HepG2 (cell line): ENCODE data around the gene PCGF3. TPM values are rescaled to one million over a fixed set of nuclear protein-coding genes. Genes with fewer than 3 reads are reported as not detected.

Experiments
- ATAC-seq: fragments of 200-7000 bp; cut with Tn5 transposase; 3 replicates; pipeline ENCODE4 v1.9.1; 2020; ENCODE audit warnings: mild to moderate bottlenecking, moderate library complexity
- BruUV-seq: library from RNA; stranded (reverse); fragments of 400-500 nt; replicated peaks from 2 replicates; lab custom pipeline; 2021; lab: Mats Ljungman, UMichigan
- CTCF ChIA-PET: fragments of 300-600 bp; formaldehyde crosslinking; extraction: SDS; loops from one replicate; lab custom pipeline; 2021; ENCODE audit warnings: low total read pairs, inconsistent platforms, low intra/inter-chr PET ratio; lab: Yijun Ruan, JAX
- POLR2A ChIA-PET: fragments of 350-600 bp; sonication (Branson Sonifier 250); formaldehyde crosslinking; loops from one replicate; lab custom pipeline; 2020; ENCODE audit warnings: antibody characterized with exemption, inconsistent platforms; lab: Yijun Ruan, JAX
- DNase-seq: peaks from one replicate; pipeline ENCODE4 v3.0.0-alpha.2; 2015; ENCODE audit warnings: low spot score
- FAIRE-seq: peaks from 3 replicates; lab custom pipeline; 2011; peaks lifted over from hg19 to GRCh38; lab: Jason Lieb, UNC
- H2AFZ ChIP-seq: one replicate; pipeline ENCODE4 v1.6.1; 2011; ENCODE audit warnings: low read length, inconsistent platforms
- H3K27ac ChIP-seq: fragments of 300-600 bp; 3 replicates; pipeline ENCODE4 v1.8.0; 2011; ENCODE audit warnings: mixed run types, mild to moderate bottlenecking, mixed read lengths, low read length, inconsistent platforms; ENCODE audit not compliant: insufficient read depth; ENCODE audit errors: extremely low read length
- H3K27me3 ChIP-seq, 2 experiments: fragments of 200-600 bp in 1 of 2; 2 replicates in 1 of 2; 3 replicates in 1 of 2; pipeline versions ENCODE4 v1.6.0 to v1.8.0; 2011; ENCODE audit warnings: low read length in 2 of 2, mild to moderate bottlenecking in 2 of 2, moderate library complexity in 2 of 2, inconsistent platforms in 1 of 2; ENCODE audit not compliant: insufficient read depth in 2 of 2, control insufficient read depth in 1 of 2
- H3K36me3 ChIP-seq, 2 experiments: fragments of 200-600 bp in 1 of 2; replicated peaks in 1 of 2; 2 replicates in 1 of 2; 3 replicates in 1 of 2; pipeline versions ENCODE4 v1.5.1 to v1.8.0; 2011; ENCODE audit warnings: low read length in 2 of 2, inconsistent platforms in 1 of 2; ENCODE audit not compliant: insufficient read depth in 2 of 2, control insufficient read depth in 1 of 2
- H3K4me1 ChIP-seq: 2 replicates; pipeline ENCODE4 v1.5.1; 2012; ENCODE audit warnings: low read length, inconsistent platforms; ENCODE audit not compliant: insufficient read depth
- H3K4me2 ChIP-seq: 2 replicates; pipeline ENCODE4 v1.6.0; 2011; ENCODE audit warnings: low read depth, low read length, inconsistent platforms
- H3K4me3 ChIP-seq, 3 experiments: fragments of 200-600 bp in 1 of 3; sonication (generic), shearing (Covaris generic) in 1 of 3; replicated peaks in 1 of 3; 2 replicates each; pipeline ENCODE4 v1.5.1; 2011 to 2016; ENCODE audit warnings: low read length in 3 of 3, inconsistent platforms in 2 of 3, low read depth in 2 of 3, mild to moderate bottlenecking in 2 of 3, control low read depth in 1 of 3, mixed read lengths in 1 of 3; ENCODE audit not compliant: insufficient read depth in 1 of 3
- H3K79me2 ChIP-seq: one replicate; pipeline ENCODE4 v1.6.1; 2011; ENCODE audit warnings: low read length, inconsistent platforms; ENCODE audit not compliant: insufficient read depth
- H3K9ac ChIP-seq: 2 replicates; pipeline ENCODE4 v1.6.0; 2011; ENCODE audit warnings: mild to moderate bottlenecking, low read depth, low read length, inconsistent platforms; ENCODE audit not compliant: insufficient read depth
- H3K9me3 ChIP-seq: 2 replicates; pipeline ENCODE4 v1.5.1; 2012; ENCODE audit warnings: mild to moderate bottlenecking, low read length
- H4K20me1 ChIP-seq: 2 replicates; pipeline ENCODE4 v1.6.0; 2011; ENCODE audit warnings: inconsistent platforms, mild to moderate bottlenecking, low read length, moderate library complexity; ENCODE audit not compliant: insufficient read depth
- ATF1 ChIP-seq: IDR thresholded peaks from 2 replicates; pipeline ENCODE4 v1.6.1; 2016; ENCODE audit warnings: mild to moderate bottlenecking, control low read depth
- BCL6 ChIP-seq: IDR thresholded peaks from 2 replicates; pipeline ENCODE4 v1.6.1; 2016; ENCODE audit warnings: missing genetic modification reagents, missing compliant biosample characterization
- CHD4 ChIP-seq: fragments of 200-600 bp; sonication (generic); IDR thresholded peaks from 2 replicates; pipeline ENCODE4 v1.7.0; 2017; ENCODE audit warnings: mild to moderate bottlenecking, low read length, borderline replicate concordance
- HNF4G ChIP-seq, 2 experiments: sonication (generic) in 1 of 2; formaldehyde crosslinking in 1 of 2; IDR thresholded peaks; 2 replicates each; pipeline versions ENCODE4 v1.4.0 to v1.6.1; 2011 to 2020; ENCODE audit warnings: borderline replicate concordance in 2 of 2, low read depth in 2 of 2, mild to moderate bottlenecking in 2 of 2, low read length in 1 of 2, missing genetic modification reagents in 1 of 2, moderate library complexity in 1 of 2
- NFYC ChIP-seq: IDR thresholded peaks from 2 replicates; pipeline ENCODE4 v1.6.1; 2016; ENCODE audit warnings: missing genetic modification reagents, missing compliant biosample characterization
- NR2F1 ChIP-seq, 2 experiments: fragments of 450-650 bp in 1 of 2; formaldehyde crosslinking in 1 of 2; IDR thresholded peaks; 2 replicates each; pipeline versions ENCODE4 v1.5.0 to v1.6.1; 2016 to 2020; ENCODE audit warnings: mild to moderate bottlenecking in 1 of 2, missing compliant biosample characterization in 1 of 2, missing genetic modification reagents in 1 of 2, moderate library complexity in 1 of 2
- PITX1 ChIP-seq: sonication (generic); formaldehyde crosslinking; IDR thresholded peaks from 2 replicates; pipeline ENCODE4 v1.5.1; 2020; ENCODE audit warnings: mild to moderate bottlenecking, missing genetic modification reagents
- POLR2AphosphoS5 ChIP-seq: IDR thresholded peaks from 2 replicates; pipeline ENCODE4 v1.6.1; 2012; ENCODE audit warnings: low read depth, low read length
- TBL1XR1 ChIP-seq: fragments of 150-350 bp; IDR thresholded peaks from 2 replicates; pipeline ENCODE4 v1.6.1; 2014; ENCODE audit warnings: borderline replicate concordance, low read length; ENCODE audit not compliant: partially characterized antibody
- ZNF562 ChIP-seq: sonication (generic); formaldehyde crosslinking; IDR thresholded peaks from 2 replicates; pipeline ENCODE4 v1.8.0; 2022; ENCODE audit warnings: missing genetic modification reagents, borderline replicate concordance
- ZNF644 ChIP-seq: IDR thresholded peaks from 2 replicates; pipeline ENCODE4 v1.6.1; 2016; ENCODE audit warnings: low read depth
- WGBS: methylation state at CpG from one replicate; pipeline ENCODE4 v1.1.6; 2017; ENCODE audit warnings: low lambda C conversion rate; 5-methylcytosine and 5-hydroxymethylcytosine counted together
- in situ Hi-C: cut with HindIII; loops from 2 replicates; pipeline ENCODE4 v1.10.0; 2017; ENCODE audit warnings: low pct_unique_long_range_greater_than_20kb; ENCODE audit not compliant: extremely low pct_ligation_motif_present
- intact Hi-C: fragments of 100-400 bp; cut with micrococcal nuclease; formaldehyde crosslinking; loops from one replicate; pipeline ENCODE4 v1.10.0; 2022; ENCODE audit not compliant: unreplicated experiment
- polyA plus RNA-seq, 8 experiments: library from polyadenylated mRNA; depleted of rRNA in 3 of 8; stranded (reverse) in 7 of 8; unstranded in 1 of 8; fragments of >200 nt; fragmentation: Illumina TruSeq in 4 of 8; extraction: Trizol in 4 of 8; gene quantifications; 2 replicates each; pipeline versions ENCODE4 v1.2.1 to v1.2.3, GENCODE V29; 2011 to 2016; ENCODE audit warnings: low read depth in 4 of 8, missing spikeins in 1 of 8, mixed read lengths in 1 of 8; ENCODE audit not compliant: insufficient read depth in 1 of 8
- total RNA-seq, 5 experiments: library from RNA; depleted of rRNA; stranded (reverse); fragments of >200 nt; fragmentation: Illumina TruSeq; extraction: Trizol; gene quantifications; 2 replicates each; pipeline ENCODE4 v1.2.3, GENCODE V29; 2016; ENCODE audit warnings: low read depth in 1 of 5
- TF ChIP-seq, protein P1 (sequence below): sonication (generic); formaldehyde crosslinking; IDR thresholded peaks from 2 replicates; pipeline ENCODE4 v1.4.0; 2020; ENCODE audit warnings: missing genetic modification reagents, mild to moderate bottlenecking, borderline replicate concordance
- TF ChIP-seq, protein P2 (sequence below): sonication (generic); formaldehyde crosslinking; IDR thresholded peaks from 2 replicates; pipeline ENCODE4 v1.5.1; 2020; ENCODE audit warnings: missing genetic modification reagents, mild to moderate bottlenecking, borderline replicate concordance

PCGF3 gene
- total and polyA plus RNA-seq, 2 of the 13 experiments (the other 11 are each of a cell fraction or from before 2014, with no cell fraction given) = 28.6 to 66.2 TPM

DNA sequence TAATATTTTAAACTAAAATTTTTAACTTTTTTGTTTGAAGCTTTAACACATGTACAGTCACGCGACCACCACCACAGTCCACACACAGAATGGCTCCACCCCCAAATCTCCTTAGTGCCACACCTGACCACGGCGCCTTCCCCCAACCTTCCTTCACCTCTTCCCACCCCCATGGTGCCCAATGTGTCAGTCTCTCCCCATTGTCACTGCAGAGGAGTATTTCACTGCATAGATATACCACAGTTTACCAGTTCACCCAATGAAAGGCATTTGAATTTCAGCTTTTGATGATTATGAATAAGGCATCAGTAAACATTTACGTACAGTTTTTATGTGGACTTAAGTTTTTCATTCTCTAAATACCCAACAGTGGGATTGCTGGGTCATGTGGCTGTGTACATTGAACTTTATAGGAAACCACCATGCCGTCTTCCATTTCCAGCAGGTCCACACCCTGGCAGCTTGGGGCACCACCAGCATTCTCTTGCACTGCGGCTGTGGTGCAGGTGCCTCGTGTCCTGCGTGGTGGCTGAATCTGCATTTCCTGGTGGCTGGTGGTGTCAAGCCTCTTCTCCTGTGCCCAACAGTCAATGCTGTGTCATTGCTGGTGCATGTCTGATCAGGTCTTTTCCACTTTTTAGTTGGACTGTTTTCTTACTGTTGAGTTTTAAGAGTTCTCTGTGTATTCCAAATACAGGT, 71.3 kb downstream of the PCGF3 start (continued):
- TF ChIP-seq NFYC (CRISPR knock-in tag) (no peak), POLR2AphosphoS5 (peak; percentile 53)
- TF ChIP-seq, all 625 proteins: peak for 4

DNA sequence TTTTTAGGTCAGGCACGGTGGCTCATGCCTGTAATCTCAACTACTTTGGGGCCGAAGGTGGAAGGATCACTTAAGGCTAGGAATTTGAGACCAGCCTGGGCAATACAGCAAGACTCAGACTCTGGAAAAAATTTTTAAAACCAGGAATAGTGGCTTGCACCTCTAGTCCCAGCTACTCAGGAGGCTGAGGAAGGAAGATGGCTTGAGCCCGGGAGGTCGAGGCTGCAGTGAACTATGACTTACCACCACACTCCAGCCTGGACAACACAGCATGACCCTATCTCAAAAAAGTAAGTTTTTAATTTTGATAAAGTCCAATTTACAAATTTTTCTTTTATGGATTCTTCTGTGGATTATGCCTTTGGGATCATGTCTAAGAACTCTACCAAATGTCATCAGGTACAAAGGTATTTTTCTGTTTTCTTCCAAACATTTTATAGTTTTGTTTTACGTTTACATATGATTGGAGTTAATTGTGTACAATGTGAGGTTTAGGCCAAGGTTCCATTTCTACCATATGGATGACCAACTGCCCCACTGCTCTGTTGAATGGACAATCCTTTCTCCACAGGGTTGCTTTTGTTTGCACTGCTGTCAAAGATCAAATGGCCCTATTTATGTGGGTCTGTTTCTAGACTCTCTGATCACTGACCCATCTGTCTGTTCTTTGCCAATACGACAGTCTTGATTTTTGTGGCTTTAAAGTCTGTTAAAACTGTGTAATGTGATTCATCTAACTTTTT, 72.1 kb downstream of the PCGF3 start:
- TSS peak; percentile 21 for BruUV-seq
- in situ Hi-C loops = no loop called here
- TF ChIP-seq ATF1 (CRISPR knock-in tag) = no peak
- no peak for TF ChIP-seq TBL1XR1
- TF ChIP-seq, protein P1, sequence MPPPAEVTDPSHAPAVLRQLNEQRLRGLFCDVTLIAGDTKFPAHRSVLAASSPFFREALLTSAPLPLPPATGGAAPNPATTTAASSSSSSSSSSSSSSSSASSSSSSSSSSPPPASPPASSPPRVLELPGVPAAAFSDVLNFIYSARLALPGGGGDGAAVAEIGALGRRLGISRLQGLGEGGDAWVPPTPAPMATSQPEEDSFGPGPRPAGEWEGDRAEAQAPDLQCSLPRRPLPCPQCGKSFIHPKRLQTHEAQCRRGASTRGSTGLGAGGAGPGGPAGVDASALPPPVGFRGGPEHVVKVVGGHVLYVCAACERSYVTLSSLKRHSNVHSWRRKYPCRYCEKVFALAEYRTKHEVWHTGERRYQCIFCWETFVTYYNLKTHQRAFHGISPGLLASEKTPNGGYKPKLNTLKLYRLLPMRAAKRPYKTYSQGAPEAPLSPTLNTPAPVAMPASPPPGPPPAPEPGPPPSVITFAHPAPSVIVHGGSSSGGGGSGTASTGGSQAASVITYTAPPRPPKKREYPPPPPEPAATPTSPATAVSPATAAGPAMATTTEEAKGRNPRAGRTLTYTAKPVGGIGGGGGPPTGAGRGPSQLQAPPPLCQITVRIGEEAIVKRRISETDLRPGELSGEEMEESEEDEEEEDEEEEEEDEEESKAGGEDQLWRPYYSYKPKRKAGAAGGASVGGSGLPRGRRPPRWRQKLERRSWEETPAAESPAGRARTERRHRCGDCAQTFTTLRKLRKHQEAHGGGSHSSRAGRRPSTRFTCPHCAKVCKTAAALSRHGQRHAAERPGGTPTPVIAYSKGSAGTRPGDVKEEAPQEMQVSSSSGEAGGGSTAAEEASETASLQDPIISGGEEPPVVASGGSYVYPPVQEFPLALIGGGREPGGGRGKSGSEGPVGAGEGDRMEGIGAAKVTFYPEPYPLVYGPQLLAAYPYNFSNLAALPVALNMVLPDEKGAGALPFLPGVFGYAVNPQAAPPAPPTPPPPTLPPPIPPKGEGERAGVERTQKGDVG = no peak
- TF ChIP-seq ZNF562 = no peak
- TF ChIP-seq NR2F1 (CRISPR knock-in tag; IDR thresholded peaks at IDR 0.05) = peak in 1 of 2 experiments; percentile 24; a peak in 1 of 4 replicates
- TF ChIP-seq HNF4G (IDR thresholded peaks at IDR 0.05; ENCODE audit: borderline replicate concordance, low read depth, low read length) = peak; percentile 28; the same call in 1 of the 2 replicates
- no peak for TF ChIP-seq HNF4G (CRISPR knock-in tag; IDR thresholded peaks at IDR 0.05; ENCODE audit: borderline replicate concordance, low read depth)
- 0 out of 2 replicates have a peak, but pooled peaks have one; percentile 19 for TF ChIP-seq PITX1
- no peak for TF ChIP-seq CHD4
- TF ChIP-seq, protein P2, sequence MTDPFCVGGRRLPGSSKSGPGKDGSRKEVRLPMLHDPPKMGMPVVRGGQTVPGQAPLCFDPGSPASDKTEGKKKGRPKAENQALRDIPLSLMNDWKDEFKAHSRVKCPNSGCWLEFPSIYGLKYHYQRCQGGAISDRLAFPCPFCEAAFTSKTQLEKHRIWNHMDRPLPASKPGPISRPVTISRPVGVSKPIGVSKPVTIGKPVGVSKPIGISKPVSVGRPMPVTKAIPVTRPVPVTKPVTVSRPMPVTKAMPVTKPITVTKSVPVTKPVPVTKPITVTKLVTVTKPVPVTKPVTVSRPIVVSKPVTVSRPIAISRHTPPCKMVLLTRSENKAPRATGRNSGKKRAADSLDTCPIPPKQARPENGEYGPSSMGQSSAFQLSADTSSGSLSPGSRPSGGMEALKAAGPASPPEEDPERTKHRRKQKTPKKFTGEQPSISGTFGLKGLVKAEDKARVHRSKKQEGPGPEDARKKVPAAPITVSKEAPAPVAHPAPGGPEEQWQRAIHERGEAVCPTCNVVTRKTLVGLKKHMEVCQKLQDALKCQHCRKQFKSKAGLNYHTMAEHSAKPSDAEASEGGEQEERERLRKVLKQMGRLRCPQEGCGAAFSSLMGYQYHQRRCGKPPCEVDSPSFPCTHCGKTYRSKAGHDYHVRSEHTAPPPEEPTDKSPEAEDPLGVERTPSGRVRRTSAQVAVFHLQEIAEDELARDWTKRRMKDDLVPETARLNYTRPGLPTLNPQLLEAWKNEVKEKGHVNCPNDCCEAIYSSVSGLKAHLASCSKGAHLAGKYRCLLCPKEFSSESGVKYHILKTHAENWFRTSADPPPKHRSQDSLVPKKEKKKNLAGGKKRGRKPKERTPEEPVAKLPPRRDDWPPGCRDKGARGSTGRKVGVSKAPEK (CRISPR knock-in tag) = no peak
- peak; percentile 96 for TF ChIP-seq ZNF644 (CRISPR knock-in tag)
- TF ChIP-seq BCL6 (CRISPR knock-in tag) = 0 out of 2 replicates have a peak, but pooled peaks have one; percentile 10

More for the DNA sequence above, 72.1 kb downstream of the PCGF3 start:
- intact Hi-C loops = no loop called here
- no peak overlapping the region for H2AFZ ChIP-seq
- H4K20me1 ChIP-seq = peaks cover 53% of the 10 kb centered on the region
- DNase-seq = peak; percentile 74
- H3K27me3 ChIP-seq = no peaks in the 10 kb centered on the region; a peak in 1 of 5 replicates
- H3K36me3 ChIP-seq = peaks cover 7 to 32% of the 10 kb centered on the region in 2 experiments; a peak in 4 of 5 replicates
- H3K4me1 ChIP-seq = peaks cover 59% of the 10 kb centered on the region
- peak overlapping the region; percentile 61 for H3K27ac ChIP-seq
- ATAC-seq = no peak; the same call in 2 of the 3 replicates
- no peak overlapping the region for H3K9ac ChIP-seq
- no peaks in the 10 kb centered on the region for H3K9me3 ChIP-seq
- peak; percentile 79 for FAIRE-seq
- peaks cover 72% of the 10 kb centered on the region for H3K79me2 ChIP-seq
- H3K4me2 ChIP-seq = peak overlapping the region; percentile 33
- H3K4me3 ChIP-seq = no peak overlapping the region
- WGBS = 72% methylated on average over 6 of the region's 6 CpGs
- POLR2A ChIA-PET = interaction anchor here (0.7 kb wide), 1 partner anchor 81 kb away, joined by 3 read pairs; no protein-coding TSS in a partner anchor
- CTCF ChIA-PET = no interaction called here
